ENCODE data around the gene TP53I13. TPM values are rescaled to one million over a fixed set of nuclear protein-coding genes. Genes with fewer than 3 reads are reported as not detected.
A peak's percentile ranks its signal among the peaks of the same experiment; 100 is the strongest.

Gene TP53I13
- total RNA-seq, 4 donors from 2014 or later, result 31.6 to 45.9 (median 40.3) TPM

DNA sequence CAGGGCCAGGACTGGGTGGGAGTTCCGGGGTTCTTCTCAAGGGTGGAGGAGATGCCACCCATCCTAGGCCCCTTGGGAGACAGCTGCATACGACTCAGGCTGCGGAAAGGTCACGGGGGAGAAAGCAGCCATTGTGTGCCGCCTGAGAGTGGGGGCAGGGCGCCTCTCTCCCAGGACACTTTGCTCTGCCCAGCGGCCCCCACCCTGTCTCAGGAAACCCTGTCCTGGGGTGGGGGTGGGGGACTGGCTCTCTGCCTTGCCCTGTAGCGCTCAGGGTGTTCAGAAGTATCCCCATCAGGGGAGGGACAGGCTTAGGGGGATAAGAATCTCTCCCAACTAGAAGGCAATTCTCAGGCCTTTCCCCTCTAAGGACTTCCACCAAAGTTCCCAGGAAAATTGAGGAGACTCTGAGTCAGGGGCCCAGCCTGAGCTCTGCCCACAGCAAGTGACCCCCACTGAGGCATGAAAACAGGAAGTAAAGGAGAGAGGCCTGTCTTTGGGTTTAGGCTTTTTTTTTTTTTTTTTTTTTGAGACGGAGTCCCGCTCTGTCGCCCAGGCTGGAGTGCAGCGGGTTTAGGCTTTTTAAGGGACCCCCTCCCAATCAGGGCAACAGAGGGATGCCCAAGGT lies 16.1 kb downstream of the TP53I13 start:
- peaks cover 11% of the 10 kb centered on the region for H3K36me3 ChIP-seq
- 88% methylated on average over 9 of the region's 12 CpGs for WGBS
- H3K9me3 ChIP-seq, result no peaks in the 10 kb centered on the region
- H3K27me3 ChIP-seq, result no peaks in the 10 kb centered on the region
- H3K4me1 ChIP-seq, result peaks cover 89% of the 10 kb centered on the region
- H3K4me3 ChIP-seq, result peak overlapping the region; percentile 32
- DNase-seq (ENCODE audit: low spot score in 2 of 2), result peak in 1 of 2 donors; percentile 61
- peak overlapping the region; percentile 66 for H3K27ac ChIP-seq
- TF ChIP-seq POLR2AphosphoS5 (IDR thresholded peaks at IDR 0.05) (no peak), CTCF (IDR thresholded peaks at IDR 0.05) (no peak), POLR2A (IDR thresholded peaks at IDR 0.05) (no peak), EP300 (IDR thresholded peaks at IDR 0.05) (no peak)

- peaks cover 7% of the 10 kb centered on the region for H3K36me3 ChIP-seq
- H3K9me3 ChIP-seq, result no peaks in the 10 kb centered on the region
- H3K4me3 ChIP-seq, result peak overlapping the region; percentile 32
- H3K4me1 ChIP-seq, result peaks cover 90% of the 10 kb centered on the region
- H3K27ac ChIP-seq, result peak overlapping the region; percentile 66
- no peak for TF ChIP-seq POLR2A (IDR thresholded peaks at IDR 0.05)
- peak in 1 of 3 donors; percentile 9 for TF ChIP-seq POLR2AphosphoS5 (IDR thresholded peaks at IDR 0.05)
- TF ChIP-seq EP300 (IDR thresholded peaks at IDR 0.05), result no peak
- no peaks in the 10 kb centered on the region for H3K27me3 ChIP-seq
- WGBS, result 77% methylated on average over 7 of the region's 8 CpGs
- DNase-seq (ENCODE audit: low spot score in 2 of 2), result peak in 1 of 2 donors; percentile 71
These were observed 16.7 kb downstream of the TP53I13 start for GRCh38 chr17:29585080-29585751.

DNA sequence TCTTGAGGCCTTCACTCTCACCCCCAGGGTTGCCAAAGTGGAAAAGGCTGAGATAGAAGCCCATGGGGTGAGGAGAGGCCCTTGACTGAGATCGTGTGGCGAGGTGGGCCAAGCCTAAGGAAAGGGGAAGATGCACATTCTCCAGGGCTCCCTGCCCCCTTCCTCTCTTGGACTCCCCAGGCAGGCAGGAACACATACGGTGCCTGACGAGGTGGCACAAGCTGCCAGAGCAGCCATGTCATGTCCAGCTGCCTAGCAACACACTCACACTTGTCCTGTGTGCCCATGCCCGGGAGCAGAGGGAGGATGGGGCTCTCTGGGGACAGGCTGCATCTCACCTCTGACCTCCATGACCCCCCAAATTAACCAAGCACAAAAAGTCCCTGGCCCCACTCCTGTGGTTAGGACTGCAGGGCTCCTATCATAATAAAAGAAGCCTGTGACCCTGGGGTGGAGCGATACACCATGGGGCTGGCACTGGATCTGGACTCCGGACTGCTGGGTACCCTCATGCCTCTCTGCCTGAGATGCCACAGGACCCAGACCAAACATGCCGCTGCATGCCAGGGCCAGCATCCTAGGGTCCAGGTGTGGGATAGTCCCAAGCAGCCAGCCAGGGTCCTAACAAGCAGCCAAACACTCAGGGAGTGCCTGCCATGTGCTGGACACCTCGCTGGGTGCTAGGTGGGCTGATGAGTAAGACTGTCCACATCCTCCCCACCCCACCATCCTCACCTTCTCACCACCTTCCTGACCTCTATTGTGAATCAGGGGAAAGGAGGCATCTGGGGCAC lies 18.4 kb downstream of the TP53I13 start:
- Histone ChIP-seq H3K4me1 (peaks cover 92% of the 10 kb centered on the region), H3K4me3 (no peak overlapping the region), H3K9me3 (no peaks in the 10 kb centered on the region), H3K27me3 (no peaks in the 10 kb centered on the region), H3K36me3 (peaks cover 1% of the 10 kb centered on the region), H3K27ac (no peak overlapping the region)
- TF ChIP-seq POLR2A (IDR thresholded peaks at IDR 0.05), result no peak
- TF ChIP-seq POLR2AphosphoS5 (IDR thresholded peaks at IDR 0.05), result no peak
- no peak for TF ChIP-seq CTCF (IDR thresholded peaks at IDR 0.05)
- TF ChIP-seq EP300 (IDR thresholded peaks at IDR 0.05), result no peak
- DNase-seq (ENCODE audit: low spot score in 2 of 2), result no peak
- WGBS, result 50% methylated on average over 6 of the region's 9 CpGs

DNA sequence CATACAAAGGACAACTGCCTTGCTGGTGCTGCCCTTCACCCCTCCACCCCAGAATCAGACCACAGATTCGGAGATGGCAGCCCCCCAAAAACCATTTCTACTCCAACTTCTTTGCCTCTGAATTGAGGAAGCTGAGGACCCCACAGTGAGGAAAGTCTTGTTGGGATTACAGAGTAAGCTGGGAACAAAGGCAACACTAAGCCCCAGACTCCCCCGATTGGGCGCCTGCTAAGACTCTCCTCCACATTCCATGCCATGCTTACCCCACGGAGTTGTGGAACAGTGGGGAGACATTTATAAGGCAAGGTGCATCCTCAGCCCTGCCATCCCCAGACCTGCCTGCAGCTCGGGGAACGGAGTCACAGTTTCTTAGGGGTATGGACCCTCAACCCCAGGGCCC lies 19.1 kb downstream of the TP53I13 start:
- no peak for DNase-seq (ENCODE audit: low spot score in 2 of 2)
- Histone ChIP-seq H3K36me3 (no peaks in the 10 kb centered on the region), H3K27me3 (no peaks in the 10 kb centered on the region), H3K4me1 (peaks cover 92% of the 10 kb centered on the region), H3K4me3 (peak overlapping the region; percentile 88), H3K9me3 (no peaks in the 10 kb centered on the region), H3K27ac (no peak overlapping the region)
- 71% methylated on average over 6 of the region's 6 CpGs for WGBS
- TF ChIP-seq POLR2A (IDR thresholded peaks at IDR 0.05) (no peak), POLR2AphosphoS5 (IDR thresholded peaks at IDR 0.05) (no peak), CTCF (IDR thresholded peaks at IDR 0.05) (no peak), EP300 (IDR thresholded peaks at IDR 0.05) (no peak)

GRCh38 chr17:29588017-29588561 lies 19.6 kb downstream of the TP53I13 start:
- 35% methylated on average over 4 of the region's 8 CpGs for WGBS
- peak overlapping the region; percentile 81 for H3K27ac ChIP-seq
- H3K4me1 ChIP-seq, result peaks cover 91% of the 10 kb centered on the region
- no peaks in the 10 kb centered on the region for H3K27me3 ChIP-seq
- no peak for TF ChIP-seq POLR2A (IDR thresholded peaks at IDR 0.05)
- TF ChIP-seq EP300 (IDR thresholded peaks at IDR 0.05), result no peak
- TF ChIP-seq CTCF (IDR thresholded peaks at IDR 0.05), result no peak
- no peak for TF ChIP-seq POLR2AphosphoS5 (IDR thresholded peaks at IDR 0.05)
- H3K4me3 ChIP-seq, result peak overlapping the region; percentile 88
- H3K36me3 ChIP-seq, result no peaks in the 10 kb centered on the region
- DNase-seq (ENCODE audit: low spot score in 2 of 2), result no peak
- H3K9me3 ChIP-seq, result no peaks in the 10 kb centered on the region

All from suprapubic skin (tissue), 4 donors.